Measurements from ENCODE around the gene SIAE. TPM values are rescaled to one million over a fixed set of nuclear protein-coding genes. Genes with fewer than 3 reads are reported as not detected.

SIAE gene
- total and polyA plus RNA-seq, 2 donors: 4.6 to 13.4 TPM

DNA sequence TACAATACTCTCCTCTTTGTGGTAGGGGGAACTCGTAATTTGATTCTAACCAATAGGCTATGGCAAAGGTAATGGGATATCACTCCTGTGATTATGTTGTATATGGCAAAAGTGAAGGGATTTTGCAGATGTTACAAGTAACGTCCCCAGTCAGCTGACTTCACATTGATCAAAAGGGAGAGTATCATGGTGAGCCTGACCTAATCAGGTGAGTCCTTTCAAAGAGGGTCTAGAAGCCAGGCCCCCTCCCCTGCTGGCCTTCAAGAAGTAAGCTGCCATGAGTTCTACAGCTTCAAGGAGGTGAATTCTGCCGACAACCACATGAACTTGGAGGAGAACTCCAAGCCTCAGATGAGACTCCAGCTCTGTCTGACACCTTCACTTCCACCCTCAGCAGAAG, 30.9 kb downstream of the SIAE start:
- Histone ChIP-seq H3K27ac (ENCODE audit: low read depth in 1 of 2, low read length in 1 of 2) (no peak overlapping the region), H3K9me3 (ENCODE audit: control insufficient read depth in 2 of 2, insufficient read depth in 1 of 2, low read length in 1 of 2) (peaks cover 0 to 4% of the 10 kb centered on the region in 2 donors), H3K27me3 (ENCODE audit: control insufficient read depth in 2 of 2, insufficient read depth in 1 of 2, low read length in 1 of 2) (no peaks in the 10 kb centered on the region), H3K4me3 (ENCODE audit: low read length in 2 of 2) (no peak overlapping the region), H3K4me1 (ENCODE audit: control insufficient read depth in 2 of 2, insufficient read depth in 2 of 2, low read length in 2 of 2) (peaks cover 3% of the 10 kb centered on the region in 2 donors), H3K36me3 (ENCODE audit: control insufficient read depth in 2 of 2, insufficient read depth in 2 of 2, low read length in 1 of 2) (peaks cover 12 to 15% of the 10 kb centered on the region in 2 donors)
- DNase-seq (ENCODE audit: low read depth in 6 of 9, low spot score in 9 of 9): no peak
- WGBS: 97% methylated on average over 3 of the region's 3 CpGs

DNA sequence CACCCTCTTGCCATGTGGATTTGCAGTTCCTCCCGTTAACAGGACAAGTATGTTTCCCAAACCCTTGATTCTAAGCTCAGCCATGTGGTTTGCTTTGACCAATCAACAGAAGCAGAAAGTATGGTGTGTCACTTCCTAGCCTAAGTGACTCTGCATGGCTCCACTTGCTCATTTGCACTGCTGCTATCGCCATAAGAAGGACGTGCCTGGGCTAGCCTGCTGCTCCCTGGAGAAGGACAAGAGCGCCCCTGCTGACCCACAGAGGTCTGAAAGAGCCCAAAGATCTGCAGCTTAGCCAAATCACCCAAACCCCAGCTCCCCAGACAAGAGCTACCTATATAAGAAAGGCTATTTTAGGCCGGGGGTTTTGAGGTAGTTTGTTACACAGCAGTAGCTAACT, 32.9 kb downstream of the SIAE start:
- 96% methylated on average over 5 of the region's 5 CpGs for WGBS
- Histone ChIP-seq H3K27me3 (ENCODE audit: control insufficient read depth in 2 of 2, insufficient read depth in 1 of 2, low read length in 1 of 2) (no peaks in the 10 kb centered on the region), H3K4me3 (ENCODE audit: low read length in 2 of 2) (no peak overlapping the region), H3K4me1 (ENCODE audit: control insufficient read depth in 2 of 2, insufficient read depth in 2 of 2, low read length in 2 of 2) (peaks cover 3% of the 10 kb centered on the region in 2 donors), H3K36me3 (ENCODE audit: control insufficient read depth in 2 of 2, insufficient read depth in 2 of 2, low read length in 1 of 2) (peaks cover 20 to 35% of the 10 kb centered on the region in 2 donors), H3K9me3 (ENCODE audit: control insufficient read depth in 2 of 2, insufficient read depth in 1 of 2, low read length in 1 of 2) (peaks cover 0 to 4% of the 10 kb centered on the region in 2 donors), H3K27ac (ENCODE audit: low read depth in 1 of 2, low read length in 1 of 2) (no peak overlapping the region)
- DNase-seq (ENCODE audit: low read depth in 6 of 9, low spot score in 9 of 9): no peak

DNA sequence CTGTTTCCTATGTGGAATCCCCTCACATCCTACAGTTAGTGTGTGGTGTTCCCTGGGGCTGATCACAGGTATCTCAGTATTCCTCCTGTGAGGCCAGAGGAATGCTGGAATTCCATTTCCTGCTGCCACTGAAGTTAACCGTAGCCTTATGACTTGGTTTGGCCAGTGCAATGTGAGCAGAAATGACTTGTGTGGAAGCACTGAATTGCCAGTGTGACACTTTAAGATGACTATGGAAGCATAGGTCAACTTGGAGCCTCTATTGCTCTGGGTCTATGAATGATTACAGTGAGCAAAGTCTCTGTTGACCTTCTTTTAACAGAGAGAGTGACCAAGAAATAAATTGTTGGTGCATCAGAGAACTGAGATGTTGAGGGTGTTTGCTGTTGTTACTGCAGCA, 34.4 kb downstream of the SIAE start:
- peaks cover 24 to 42% of the 10 kb centered on the region in 2 donors for H3K36me3 ChIP-seq (ENCODE audit: control insufficient read depth in 2 of 2, insufficient read depth in 2 of 2, low read length in 1 of 2)
- no peak for DNase-seq (ENCODE audit: low read depth in 6 of 9, low spot score in 9 of 9)
- no peak overlapping the region for H3K27ac ChIP-seq (ENCODE audit: low read depth in 1 of 2, low read length in 1 of 2)
- H3K9me3 ChIP-seq (ENCODE audit: control insufficient read depth in 2 of 2, insufficient read depth in 1 of 2, low read length in 1 of 2): peaks cover 0 to 4% of the 10 kb centered on the region in 2 donors
- WGBS: 97% methylated on average over 1 of the region's 1 CpG
- H3K4me1 ChIP-seq (ENCODE audit: control insufficient read depth in 2 of 2, insufficient read depth in 2 of 2, low read length in 2 of 2): no peaks in the 10 kb centered on the region
- H3K4me3 ChIP-seq (ENCODE audit: low read length in 2 of 2): no peak overlapping the region
- no peaks in the 10 kb centered on the region for H3K27me3 ChIP-seq (ENCODE audit: control insufficient read depth in 2 of 2, insufficient read depth in 1 of 2, low read length in 1 of 2)

DNA sequence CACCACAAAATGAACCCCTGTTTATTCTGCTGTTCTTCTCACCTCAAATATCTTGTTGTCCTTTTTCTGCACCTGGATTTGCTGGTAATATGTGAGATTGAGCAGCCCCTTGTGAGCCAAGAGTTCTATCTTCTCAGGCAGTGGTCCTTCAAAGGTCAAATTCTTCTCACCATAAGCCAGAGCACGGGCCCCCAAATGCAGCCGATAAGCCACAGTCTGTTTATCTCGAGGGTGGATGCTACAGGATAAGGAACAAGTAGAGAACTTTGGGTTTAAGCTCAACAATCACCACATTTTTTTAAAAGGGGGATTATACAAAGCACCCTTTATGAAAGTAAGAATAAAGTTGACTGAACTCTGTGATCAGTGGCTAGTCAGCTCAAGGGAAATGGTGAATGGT, 35.0 kb downstream of the SIAE start:
- H3K4me1 ChIP-seq (ENCODE audit: control insufficient read depth in 2 of 2, insufficient read depth in 2 of 2, low read length in 2 of 2): no peaks in the 10 kb centered on the region
- H3K27ac ChIP-seq (ENCODE audit: low read depth in 1 of 2, low read length in 1 of 2): no peak overlapping the region
- H3K36me3 ChIP-seq (ENCODE audit: control insufficient read depth in 2 of 2, insufficient read depth in 2 of 2, low read length in 1 of 2): peaks cover 24 to 48% of the 10 kb centered on the region in 2 donors
- H3K27me3 ChIP-seq (ENCODE audit: control insufficient read depth in 2 of 2, insufficient read depth in 1 of 2, low read length in 1 of 2): no peaks in the 10 kb centered on the region
- peaks cover 0 to 4% of the 10 kb centered on the region in 2 donors for H3K9me3 ChIP-seq (ENCODE audit: control insufficient read depth in 2 of 2, insufficient read depth in 1 of 2, low read length in 1 of 2)
- DNase-seq (ENCODE audit: low read depth in 6 of 9, low spot score in 9 of 9): no peak
- no peak overlapping the region for H3K4me3 ChIP-seq (ENCODE audit: low read length in 2 of 2)
- WGBS: 98% methylated on average over 3 of the region's 3 CpGs

DNA sequence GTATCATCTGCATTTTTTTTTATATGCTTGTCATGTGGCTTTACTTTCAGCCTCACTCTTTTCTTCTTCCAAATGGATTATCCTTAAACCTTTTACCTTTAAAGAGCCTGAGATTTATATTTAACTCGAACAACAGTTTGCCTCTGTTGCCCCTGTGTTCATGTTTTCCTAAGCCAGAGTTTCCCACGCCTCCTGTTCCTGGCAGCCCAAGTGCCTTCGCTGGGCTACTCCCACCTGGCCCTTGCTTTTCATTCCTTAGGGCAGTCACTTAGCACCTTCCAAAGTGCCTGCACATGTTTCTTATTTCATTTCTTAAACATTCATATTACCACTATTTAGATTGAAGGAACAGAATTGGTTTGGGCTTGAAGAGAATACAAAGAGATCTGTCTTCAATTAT, 37.6 kb downstream of the SIAE start:
- WGBS: 97% methylated on average over 3 of the region's 3 CpGs
- no peaks in the 10 kb centered on the region for H3K4me1 ChIP-seq (ENCODE audit: control insufficient read depth in 2 of 2, insufficient read depth in 2 of 2, low read length in 2 of 2)
- DNase-seq (ENCODE audit: low read depth in 6 of 9, low spot score in 9 of 9): no peak
- no peak overlapping the region for H3K27ac ChIP-seq (ENCODE audit: low read depth in 1 of 2, low read length in 1 of 2)
- H3K9me3 ChIP-seq (ENCODE audit: control insufficient read depth in 2 of 2, insufficient read depth in 1 of 2, low read length in 1 of 2): peaks cover 0 to 4% of the 10 kb centered on the region in 2 donors
- peaks cover 45 to 74% of the 10 kb centered on the region in 2 donors for H3K36me3 ChIP-seq (ENCODE audit: control insufficient read depth in 2 of 2, insufficient read depth in 2 of 2, low read length in 1 of 2)
- H3K4me3 ChIP-seq (ENCODE audit: low read length in 2 of 2): no peak overlapping the region
- no peaks in the 10 kb centered on the region for H3K27me3 ChIP-seq (ENCODE audit: control insufficient read depth in 2 of 2, insufficient read depth in 1 of 2, low read length in 1 of 2)

DNA sequence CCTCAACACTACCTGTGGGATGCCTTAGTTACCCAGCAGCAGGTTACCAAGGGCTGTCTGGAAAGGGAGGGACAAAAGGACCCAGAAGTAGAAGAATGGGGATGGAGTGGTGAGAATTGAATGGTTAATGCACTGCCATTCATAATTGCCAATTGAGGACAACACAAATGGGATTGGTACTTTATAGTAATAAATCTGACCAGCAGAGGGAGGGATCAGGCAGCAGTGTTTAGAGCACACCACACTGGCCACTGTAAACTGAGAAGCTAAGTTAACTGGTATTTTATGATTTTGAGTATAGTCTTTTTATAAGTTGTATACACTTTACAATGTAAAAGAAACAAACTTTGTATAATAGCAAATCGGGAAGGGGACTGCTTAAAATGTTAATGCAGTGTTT, 40.2 kb downstream of the SIAE start:
- Histone ChIP-seq H3K9me3 (ENCODE audit: control insufficient read depth in 2 of 2, insufficient read depth in 1 of 2, low read length in 1 of 2) (no peaks in the 10 kb centered on the region), H3K4me1 (ENCODE audit: control insufficient read depth in 2 of 2, insufficient read depth in 2 of 2, low read length in 2 of 2) (no peaks in the 10 kb centered on the region), H3K27ac (ENCODE audit: low read depth in 1 of 2, low read length in 1 of 2) (no peak overlapping the region), H3K4me3 (ENCODE audit: low read length in 2 of 2) (no peak overlapping the region), H3K27me3 (ENCODE audit: control insufficient read depth in 2 of 2, insufficient read depth in 1 of 2, low read length in 1 of 2) (no peaks in the 10 kb centered on the region), H3K36me3 (ENCODE audit: control insufficient read depth in 2 of 2, insufficient read depth in 2 of 2, low read length in 1 of 2) (peaks cover 49 to 78% of the 10 kb centered on the region in 2 donors)
- 97% methylated on average over 1 of the region's 1 CpG for WGBS
- no peak for DNase-seq (ENCODE audit: low read depth in 6 of 9, low spot score in 9 of 9)

DNA sequence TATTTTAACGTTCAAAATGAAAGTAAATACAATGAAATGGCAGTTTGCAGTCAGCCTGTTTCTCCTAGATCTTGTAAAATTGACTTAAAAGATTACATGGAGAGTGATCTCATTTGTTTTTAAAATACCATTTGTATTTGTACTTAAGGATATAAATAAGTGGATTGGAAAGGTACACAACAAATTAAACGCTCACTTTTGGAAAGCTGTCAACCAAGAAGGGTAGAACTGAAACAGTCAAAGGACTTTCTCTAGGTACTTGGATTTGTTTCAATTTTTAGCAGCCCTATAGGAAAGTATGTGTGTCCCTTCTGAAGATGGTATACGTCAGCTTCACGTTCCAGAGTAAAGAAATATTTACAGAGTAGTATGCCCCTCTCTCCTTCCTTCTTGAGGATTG, 43.6 kb downstream of the SIAE start:
- no peak for DNase-seq (ENCODE audit: low read depth in 6 of 9, low spot score in 9 of 9)
- H3K27ac ChIP-seq (ENCODE audit: low read depth in 1 of 2, low read length in 1 of 2): no peak overlapping the region
- no peaks in the 10 kb centered on the region for H3K27me3 ChIP-seq (ENCODE audit: control insufficient read depth in 2 of 2, insufficient read depth in 1 of 2, low read length in 1 of 2)
- 98% methylated on average over 4 of the region's 4 CpGs for WGBS
- peaks cover 51 to 78% of the 10 kb centered on the region in 2 donors for H3K36me3 ChIP-seq (ENCODE audit: control insufficient read depth in 2 of 2, insufficient read depth in 2 of 2, low read length in 1 of 2)
- no peak overlapping the region for H3K4me3 ChIP-seq (ENCODE audit: low read length in 2 of 2)
- H3K9me3 ChIP-seq (ENCODE audit: control insufficient read depth in 2 of 2, insufficient read depth in 1 of 2, low read length in 1 of 2): no peaks in the 10 kb centered on the region
- no peaks in the 10 kb centered on the region for H3K4me1 ChIP-seq (ENCODE audit: control insufficient read depth in 2 of 2, insufficient read depth in 2 of 2, low read length in 2 of 2)

DNA sequence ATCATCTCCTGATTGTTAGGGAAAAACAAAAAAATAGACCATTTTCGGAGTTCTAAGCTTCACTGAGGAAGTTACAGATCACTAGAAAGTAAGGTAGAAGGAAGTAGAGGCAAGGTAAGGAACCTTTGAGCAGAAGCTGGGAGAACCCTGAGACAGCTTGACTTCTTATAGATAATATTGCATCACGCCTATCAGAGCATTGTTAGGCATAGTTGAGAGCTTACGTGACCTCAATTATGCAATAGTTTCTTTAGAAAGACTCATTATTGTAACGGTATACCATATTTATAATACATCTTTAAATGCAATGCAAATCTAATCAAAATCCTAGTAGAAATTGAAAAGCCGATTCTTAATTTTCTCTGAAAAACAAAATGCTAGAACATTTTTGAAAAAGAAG, 46.0 kb downstream of the SIAE start:
- Histone ChIP-seq H3K4me3 (ENCODE audit: low read length in 2 of 2) (no peak overlapping the region), H3K4me1 (ENCODE audit: control insufficient read depth in 2 of 2, insufficient read depth in 2 of 2, low read length in 2 of 2) (peaks cover 4 to 5% of the 10 kb centered on the region in 2 donors), H3K27ac (ENCODE audit: low read depth in 1 of 2, low read length in 1 of 2) (no peak overlapping the region), H3K27me3 (ENCODE audit: control insufficient read depth in 2 of 2, insufficient read depth in 1 of 2, low read length in 1 of 2) (no peaks in the 10 kb centered on the region), H3K9me3 (ENCODE audit: control insufficient read depth in 2 of 2, insufficient read depth in 1 of 2, low read length in 1 of 2) (no peaks in the 10 kb centered on the region), H3K36me3 (ENCODE audit: control insufficient read depth in 2 of 2, insufficient read depth in 2 of 2, low read length in 1 of 2) (peaks cover 42 to 63% of the 10 kb centered on the region in 2 donors)
- 97% methylated on average over 5 of the region's 5 CpGs for WGBS
- DNase-seq (ENCODE audit: low read depth in 6 of 9, low spot score in 9 of 9): no peak

DNA sequence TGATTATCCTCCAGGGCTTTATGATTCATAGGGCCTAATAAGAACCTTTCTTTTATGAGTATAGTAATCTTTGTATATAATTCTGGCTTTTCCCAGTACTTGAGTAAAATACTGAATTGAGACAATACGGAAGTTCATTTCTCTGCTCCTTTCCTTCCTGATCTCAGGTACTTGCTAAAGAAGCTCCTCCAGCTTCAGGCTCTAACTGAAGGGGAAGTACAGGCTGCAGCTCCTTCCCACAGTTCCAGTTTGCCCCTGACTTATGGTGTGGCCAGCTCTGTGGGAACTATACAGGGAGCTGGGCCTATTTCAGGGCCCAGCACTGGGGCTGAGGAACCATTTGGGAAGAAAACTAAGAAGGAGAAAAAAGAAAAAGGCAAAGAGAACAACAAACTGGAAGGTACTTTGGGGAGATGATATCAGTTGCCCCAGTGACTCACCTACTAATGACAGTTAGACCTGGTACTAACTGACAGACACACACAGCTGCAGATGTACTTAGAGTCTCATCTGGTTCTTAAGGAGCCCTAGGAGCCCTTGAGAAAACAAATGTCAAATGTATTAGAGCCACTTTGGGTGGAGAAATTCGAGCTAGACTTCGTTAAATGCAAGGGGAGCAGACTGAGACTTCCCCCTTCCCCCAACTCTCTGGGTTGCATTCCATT, 47.9 kb downstream of the SIAE start:
- H3K4me1 ChIP-seq (ENCODE audit: control insufficient read depth in 2 of 2, insufficient read depth in 2 of 2, low read length in 2 of 2): peaks cover 4 to 8% of the 10 kb centered on the region in 2 donors
- H3K27me3 ChIP-seq (ENCODE audit: control insufficient read depth in 2 of 2, insufficient read depth in 1 of 2, low read length in 1 of 2): no peaks in the 10 kb centered on the region
- no peaks in the 10 kb centered on the region for H3K9me3 ChIP-seq (ENCODE audit: control insufficient read depth in 2 of 2, insufficient read depth in 1 of 2, low read length in 1 of 2)
- WGBS: 99% methylated on average over 3 of the region's 3 CpGs
- H3K27ac ChIP-seq (ENCODE audit: low read depth in 1 of 2, low read length in 1 of 2): no peak overlapping the region
- DNase-seq (ENCODE audit: low read depth in 6 of 9, low spot score in 9 of 9): no peak
- H3K4me3 ChIP-seq (ENCODE audit: low read length in 2 of 2): no peak overlapping the region
- H3K36me3 ChIP-seq (ENCODE audit: control insufficient read depth in 2 of 2, insufficient read depth in 2 of 2, low read length in 1 of 2): peaks cover 26 to 44% of the 10 kb centered on the region in 2 donors

Measured in thymus (tissue), 11 donors.